Activated CD8-positive, alpha-beta memory T cell treated with anti-CD3 and anti-CD28 coated beads, Interleukin-2, amount 50 U/mL, for 4 hours (primary cell): ENCODE results near the gene CSHL1.
A peak's percentile ranks its signal among the peaks of the same experiment; 100 is the strongest.
"Not testable (repeated sequence)": the region's sequence is repeated elsewhere in the genome, so short reads cannot be mapped to it uniquely, and the experiment has no call there.

ENCODE experiments used
- DNase-seq: peaks from one replicate; pipeline ENCODE4 v3.0.0-alpha.2; 2020

The CSHL1 gene

GRCh38 chr17:63917646-63918045 is 6.6 kb upstream of the CSHL1 start:
- peak; percentile 11 for DNase-seq

- not testable (repeated sequence) for DNase-seq
These were observed 6.1 kb upstream of the CSHL1 start for GRCh38 chr17:63917206-63917605.

GRCh38 chr17:63916566-63917185 is 5.6 kb upstream of the CSHL1 start:
- DNase-seq: no peak

GRCh38 chr17:63915753-63916152 is 4.7 kb upstream of the CSHL1 start:
- not testable (repeated sequence) for DNase-seq

GRCh38 chr17:63914471-63914870 is 3.4 kb upstream of the CSHL1 start:
- DNase-seq: no peak

GRCh38 chr17:63911657-63912100 is 621 bp upstream of the CSHL1 start:
- peak; percentile 74 for DNase-seq

- no peak for DNase-seq
These were observed 962 bp downstream of the CSHL1 start for GRCh38 chr17:63910096-63910495.

GRCh38 chr17:63909586-63909985 is 1.5 kb downstream of the CSHL1 start:
- DNase-seq: not testable (repeated sequence)

- DNase-seq: not testable (repeated sequence)
These were observed 3.8 kb downstream of the CSHL1 start for GRCh38 chr17:63907161-63907778.

GRCh38 chr17:63904796-63905195 is 6.3 kb downstream of the CSHL1 start:
- DNase-seq: not testable (repeated sequence)

GRCh38 chr17:63903787-63904201 is 7.3 kb downstream of the CSHL1 start:
- DNase-seq: not testable (repeated sequence)

GRCh38 chr17:63901971-63902370 is 9.1 kb downstream of the CSHL1 start:
- DNase-seq: not testable (repeated sequence)

GRCh38 chr17:63898899-63899798 is 11.9 kb downstream of the CSHL1 start:
- DNase-seq: not testable (repeated sequence)

GRCh38 chr17:63896524-63897354 is 14.3 kb downstream of the CSHL1 start, which contains the start of gene CSH1:
TSS of gene CSH1 (minus strand) at chr17:63896574. CDS start at chr17:63896511, 63 bp downstream.
- DNase-seq: not testable (repeated sequence)

- not testable (repeated sequence) for DNase-seq
These were observed 16.2 kb downstream of the CSHL1 start for GRCh38 chr17:63894821-63895220.

GRCh38 chr17:63894021-63894420 is 17.0 kb downstream of the CSHL1 start:
- not testable (repeated sequence) for DNase-seq

- DNase-seq: not testable (repeated sequence)
These were observed 18.6 kb downstream of the CSHL1 start for GRCh38 chr17:63892316-63893037.

GRCh38 chr17:63889026-63889848 is 21.8 kb downstream of the CSHL1 start:
- not testable (repeated sequence) for DNase-seq

GRCh38 chr17:63885119-63885518 is 25.9 kb downstream of the CSHL1 start:
- DNase-seq: not testable (repeated sequence)

- DNase-seq: not testable (repeated sequence)
These were observed 28.4 kb downstream of the CSHL1 start for GRCh38 chr17:63882626-63883126.
